GM20000 (cell line): ENCODE results near the gene NPDC1.
A peak's percentile ranks its signal among the peaks of the same experiment; 100 is the strongest.

Experiments
- DNase-seq: peaks from one replicate; pipeline ENCODE4 v3.0.0; 2012; ENCODE audit warnings: low spot score
- CTCF ChIP-seq: IDR thresholded peaks from 2 replicates; pipeline ENCODE4 v1.5.1; 2012; ENCODE audit warnings: mild to moderate bottlenecking, control low read depth; ENCODE audit errors: extremely low read depth, missing control alignments

NPDC1 gene

GRCh38 chr9:136992819-136993369 lies 53.1 kb downstream of the NPDC1 start:
- no peak for DNase-seq
- no peak for TF ChIP-seq CTCF

DNA sequence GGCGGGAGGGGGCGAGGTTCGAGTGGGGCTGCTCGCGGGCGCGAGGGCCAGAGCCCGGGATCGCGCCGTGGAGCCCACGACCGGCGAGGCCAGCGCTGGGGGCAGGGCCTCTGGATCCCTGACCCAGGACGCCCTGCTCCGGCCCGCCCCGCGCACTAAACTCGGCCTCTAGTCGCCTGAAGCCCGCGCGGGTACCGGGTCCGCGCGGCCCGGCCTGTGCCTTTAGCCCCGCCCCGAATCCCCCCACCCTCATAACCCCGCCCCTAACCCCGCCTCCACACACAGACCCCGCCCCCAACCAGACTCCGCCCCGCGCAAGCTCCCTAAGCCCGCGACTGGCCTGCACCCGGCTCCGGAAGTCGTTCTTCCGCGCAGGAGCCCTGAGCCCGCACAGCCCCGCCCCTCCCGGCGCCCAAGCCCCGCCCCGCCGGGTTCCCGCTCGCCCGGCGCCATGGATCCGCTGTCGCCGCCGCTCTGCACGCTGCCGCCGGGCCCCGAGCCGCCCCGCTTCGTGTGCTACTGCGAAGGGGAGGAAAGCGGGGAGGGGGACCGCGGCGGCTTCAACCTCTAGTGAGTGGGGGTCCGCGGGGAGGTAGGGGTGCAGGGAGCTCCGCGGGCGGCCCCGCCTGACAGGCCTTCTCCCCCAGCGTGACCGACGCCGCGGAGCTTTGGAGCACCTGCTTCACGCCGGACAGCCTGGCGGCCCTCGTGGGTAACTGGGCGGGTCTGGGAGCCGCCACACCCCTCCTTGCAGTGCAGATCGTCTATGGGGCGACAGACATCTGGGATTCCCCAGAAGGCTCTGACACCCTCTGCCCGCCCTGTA lies 53.8 kb downstream of the NPDC1 start, which contains the start of gene PAXX:
PAXX (plus strand) TSS at position 430 of the 826 bp plus-strand sequence; CDS start at position 452, 22 bp downstream.
- peak; percentile 100 for DNase-seq
- TF ChIP-seq CTCF = no peak

DNA sequence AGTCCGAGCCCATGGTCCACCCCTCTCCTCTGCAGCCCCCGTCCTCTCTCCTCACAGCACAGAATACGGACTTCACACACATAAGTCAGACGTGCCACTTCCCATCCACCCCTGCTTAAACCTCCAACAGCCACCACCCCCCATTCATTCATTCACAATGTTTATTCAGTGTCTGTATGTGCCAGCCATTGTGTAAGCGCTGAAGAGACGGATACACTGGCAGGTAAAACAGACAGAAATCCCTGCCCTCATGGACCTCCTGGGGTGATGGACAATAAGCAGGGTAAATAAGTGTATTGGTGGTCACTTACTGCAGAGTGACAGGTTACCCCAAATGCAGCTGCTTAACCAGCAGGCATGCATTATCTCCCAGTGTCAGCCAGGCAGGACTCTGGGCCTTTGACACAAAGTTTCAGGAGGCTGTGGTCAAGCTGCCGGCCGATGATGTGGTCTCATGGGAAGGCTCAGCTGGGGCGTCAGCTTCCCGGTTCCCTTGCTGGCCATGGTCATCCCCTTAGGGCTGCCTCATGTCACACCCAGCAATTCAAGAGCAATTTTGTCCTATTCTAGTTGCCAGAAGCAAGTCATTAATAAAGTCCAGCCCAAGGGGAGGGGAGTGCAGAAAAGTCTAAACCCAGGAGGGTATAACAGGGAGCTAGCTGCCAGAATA lies 55.6 kb downstream of the NPDC1 start:
- DNase-seq = no peak
- TF ChIP-seq CTCF = no peak
